ENCODE results near the gene POLN. TPM values are rescaled to one million over a fixed set of nuclear protein-coding genes. Genes with fewer than 3 reads are reported as not detected.

POLN gene
- total RNA-seq, 2 donors from 2014 or later, result 1.6 to 2.8 TPM

DNA sequence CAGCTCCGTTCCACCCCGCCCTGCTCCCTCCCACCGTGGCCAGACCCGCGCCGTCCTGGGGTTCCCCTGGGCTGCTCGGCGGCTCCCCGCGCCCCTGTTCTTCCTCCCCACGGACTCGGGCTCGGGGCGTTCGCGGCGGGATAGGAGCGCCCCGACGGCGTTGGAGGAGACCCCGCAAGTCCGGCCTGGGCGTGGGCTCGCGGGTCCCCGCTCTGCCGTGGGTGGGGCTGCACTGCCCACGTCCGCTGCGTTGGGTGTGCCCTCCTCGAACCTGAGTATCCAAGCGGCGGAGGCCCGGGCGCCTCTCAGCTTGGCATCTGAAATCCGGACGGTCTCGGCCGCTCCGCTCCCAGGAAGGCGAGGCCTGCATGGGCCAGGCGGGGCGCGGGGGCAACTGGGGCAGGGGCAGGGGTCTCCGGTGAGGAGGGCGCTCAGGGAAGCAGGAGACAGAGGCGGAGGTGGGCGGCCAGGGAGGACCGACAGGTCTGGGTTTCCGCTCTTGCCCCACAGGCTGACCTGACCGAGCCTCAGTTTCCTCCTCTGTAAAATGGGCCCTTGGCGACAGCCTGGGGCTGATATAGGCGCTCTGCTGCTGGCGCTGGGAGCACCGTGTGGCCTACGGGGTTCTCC lies 194.8 kb downstream of the POLN start:
- Histone ChIP-seq H3K27me3 (peaks cover 14% of the 10 kb centered on the region), H3K36me3 (no peaks in the 10 kb centered on the region), H3K9ac (ENCODE audit: low read depth in 2 of 2, low read length in 2 of 2) (no peak overlapping the region), H3K27ac (no peak overlapping the region), H3K4me3 (no peak overlapping the region), H3K4me1 (no peaks in the 10 kb centered on the region), H3K9me3 (no peaks in the 10 kb centered on the region)
- TF ChIP-seq, protein P1, sequence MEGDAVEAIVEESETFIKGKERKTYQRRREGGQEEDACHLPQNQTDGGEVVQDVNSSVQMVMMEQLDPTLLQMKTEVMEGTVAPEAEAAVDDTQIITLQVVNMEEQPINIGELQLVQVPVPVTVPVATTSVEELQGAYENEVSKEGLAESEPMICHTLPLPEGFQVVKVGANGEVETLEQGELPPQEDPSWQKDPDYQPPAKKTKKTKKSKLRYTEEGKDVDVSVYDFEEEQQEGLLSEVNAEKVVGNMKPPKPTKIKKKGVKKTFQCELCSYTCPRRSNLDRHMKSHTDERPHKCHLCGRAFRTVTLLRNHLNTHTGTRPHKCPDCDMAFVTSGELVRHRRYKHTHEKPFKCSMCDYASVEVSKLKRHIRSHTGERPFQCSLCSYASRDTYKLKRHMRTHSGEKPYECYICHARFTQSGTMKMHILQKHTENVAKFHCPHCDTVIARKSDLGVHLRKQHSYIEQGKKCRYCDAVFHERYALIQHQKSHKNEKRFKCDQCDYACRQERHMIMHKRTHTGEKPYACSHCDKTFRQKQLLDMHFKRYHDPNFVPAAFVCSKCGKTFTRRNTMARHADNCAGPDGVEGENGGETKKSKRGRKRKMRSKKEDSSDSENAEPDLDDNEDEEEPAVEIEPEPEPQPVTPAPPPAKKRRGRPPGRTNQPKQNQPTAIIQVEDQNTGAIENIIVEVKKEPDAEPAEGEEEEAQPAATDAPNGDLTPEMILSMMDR (IDR thresholded peaks at IDR 0.05), result no peak
- intact Hi-C loops (cut with DNase I), result no loop called here
- DNase-seq, result no peak

- intact Hi-C loops (cut with DNase I), result no loop called here
- Histone ChIP-seq H3K27me3 (peaks cover 16% of the 10 kb centered on the region), H3K9me3 (no peaks in the 10 kb centered on the region), H3K4me1 (peaks cover 4% of the 10 kb centered on the region), H3K36me3 (no peaks in the 10 kb centered on the region), H3K27ac (no peak overlapping the region), H3K4me3 (no peak overlapping the region), H3K9ac (ENCODE audit: low read depth in 2 of 2, low read length in 2 of 2) (no peak overlapping the region)
- TF ChIP-seq, protein P1 (IDR thresholded peaks at IDR 0.05), result no peak
- no peak for DNase-seq
Measured at GRCh38 chr4:2046031-2046961, 195.6 kb downstream of the POLN start.

DNA sequence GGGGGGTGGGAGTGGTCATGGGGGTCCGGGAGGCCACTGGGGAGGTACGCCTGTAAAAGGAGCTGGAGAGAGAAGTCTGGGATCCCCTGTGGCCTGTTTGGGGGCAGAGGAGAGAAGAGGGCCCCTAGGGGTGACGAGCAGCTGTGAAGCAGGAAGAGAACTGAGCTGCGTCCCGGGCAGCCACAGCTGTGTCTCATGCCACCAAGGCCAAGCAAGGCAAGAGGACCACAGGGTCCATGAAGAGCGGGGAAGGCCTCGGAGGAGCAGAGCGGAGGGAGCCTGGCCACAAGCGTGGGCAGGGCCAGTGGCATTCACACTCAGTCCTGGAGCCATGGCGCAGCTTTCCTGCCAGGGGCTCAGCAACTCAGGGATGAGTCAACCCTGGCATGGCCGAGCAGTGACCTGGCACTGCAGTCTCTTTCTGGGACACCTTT lies 196.4 kb downstream of the POLN start:
- intact Hi-C loops (cut with DNase I), result no loop called here
- Histone ChIP-seq H3K9ac (ENCODE audit: low read depth in 2 of 2, low read length in 2 of 2) (no peak overlapping the region), H3K27me3 (peaks cover 20% of the 10 kb centered on the region), H3K36me3 (no peaks in the 10 kb centered on the region), H3K4me1 (peaks cover 9% of the 10 kb centered on the region), H3K9me3 (no peaks in the 10 kb centered on the region), H3K4me3 (no peak overlapping the region), H3K27ac (no peak overlapping the region)
- TF ChIP-seq, protein P1 (IDR thresholded peaks at IDR 0.05), result no peak
- no peak for DNase-seq

DNA sequence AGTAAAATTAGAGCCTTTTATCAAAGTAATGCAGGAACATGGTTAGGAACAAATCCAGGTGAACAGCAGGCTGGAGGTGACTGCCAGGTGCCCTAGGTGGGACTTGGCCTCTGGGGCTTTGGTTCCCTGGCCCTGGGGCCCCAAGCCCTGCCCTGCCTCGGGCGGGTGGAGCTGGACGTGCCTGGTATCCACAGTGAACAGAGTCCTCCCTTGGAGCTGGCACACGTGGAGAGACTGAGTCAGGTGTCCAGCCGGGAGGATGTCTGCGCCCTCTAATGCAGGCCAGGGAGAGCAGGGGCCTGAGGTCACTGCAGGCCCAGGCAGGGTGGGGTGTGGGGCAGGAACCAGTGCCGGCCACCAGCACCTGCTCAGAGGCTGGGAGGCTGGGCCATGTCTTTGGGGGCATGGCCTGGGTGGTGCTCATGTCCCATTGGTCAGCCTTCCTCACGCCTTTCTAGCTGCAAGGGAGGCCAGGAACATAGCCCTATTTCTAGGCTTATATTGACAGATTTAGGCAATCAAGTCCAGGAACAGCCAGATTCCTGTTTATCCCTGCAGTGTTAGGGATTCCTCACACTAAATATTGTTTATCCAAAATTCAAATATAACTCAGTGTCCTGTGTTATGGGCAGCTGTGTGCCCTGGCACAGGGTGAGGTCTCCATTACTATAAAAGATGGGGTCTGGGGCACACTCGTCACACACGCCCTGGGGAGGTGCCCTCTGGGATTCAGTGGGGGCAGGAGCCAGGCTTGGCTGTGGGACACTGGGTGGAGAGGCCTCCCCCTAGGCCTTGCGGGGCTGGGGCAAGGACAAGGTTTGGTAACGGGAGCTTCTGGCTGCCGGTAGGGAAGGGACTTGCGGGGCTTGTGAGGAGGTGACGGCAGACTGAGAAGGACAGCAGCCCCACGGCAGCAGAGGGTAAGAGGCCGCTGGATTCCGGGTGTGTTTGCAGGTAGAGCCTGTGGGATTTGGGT lies 197.1 kb downstream of the POLN start:
- intact Hi-C loops (cut with DNase I), result no loop called here
- H3K27ac ChIP-seq, result no peak overlapping the region
- peaks cover 9% of the 10 kb centered on the region for H3K4me1 ChIP-seq
- H3K4me3 ChIP-seq, result no peak overlapping the region
- no peak for DNase-seq
- H3K36me3 ChIP-seq, result no peaks in the 10 kb centered on the region
- H3K27me3 ChIP-seq, result peaks cover 24% of the 10 kb centered on the region
- TF ChIP-seq, protein P1 (IDR thresholded peaks at IDR 0.05), result no peak
- H3K9ac ChIP-seq (ENCODE audit: low read depth in 2 of 2, low read length in 2 of 2), result no peak overlapping the region
- H3K9me3 ChIP-seq, result no peaks in the 10 kb centered on the region

GRCh38 chr4:2044119-2044485 lies 197.8 kb downstream of the POLN start:
- peaks cover 9% of the 10 kb centered on the region for H3K4me1 ChIP-seq

More at GRCh38 chr4:2044119-2044485, 197.8 kb downstream of the POLN start:
- intact Hi-C loops (cut with DNase I), result no loop called here
- H3K27ac ChIP-seq, result no peak overlapping the region
- peaks cover 24% of the 10 kb centered on the region for H3K27me3 ChIP-seq
- DNase-seq, result no peak
- no peak overlapping the region for H3K4me3 ChIP-seq
- H3K9ac ChIP-seq (ENCODE audit: low read depth in 2 of 2, low read length in 2 of 2), result no peak overlapping the region
- no peaks in the 10 kb centered on the region for H3K9me3 ChIP-seq
- H3K36me3 ChIP-seq, result no peaks in the 10 kb centered on the region
- TF ChIP-seq, protein P1 (IDR thresholded peaks at IDR 0.05), result no peak
